ENCODE measurements around the gene ADAMTS14. TPM values are rescaled to one million over a fixed set of nuclear protein-coding genes. Genes with fewer than 3 reads are reported as not detected.

ADAMTS14 gene
- total RNA-seq, 1 experiment from 2014 or later: 1.9 TPM

- H3K36me3 ChIP-seq (ENCODE audit: low read depth): no peaks in the 10 kb centered on the region
- BruUV-seq (replicated peaks): no TSS peak
- no peak for TF ChIP-seq EZH2 (IDR thresholded peaks at IDR 0.05; ENCODE audit: low read depth)
- TF ChIP-seq, protein P1, sequence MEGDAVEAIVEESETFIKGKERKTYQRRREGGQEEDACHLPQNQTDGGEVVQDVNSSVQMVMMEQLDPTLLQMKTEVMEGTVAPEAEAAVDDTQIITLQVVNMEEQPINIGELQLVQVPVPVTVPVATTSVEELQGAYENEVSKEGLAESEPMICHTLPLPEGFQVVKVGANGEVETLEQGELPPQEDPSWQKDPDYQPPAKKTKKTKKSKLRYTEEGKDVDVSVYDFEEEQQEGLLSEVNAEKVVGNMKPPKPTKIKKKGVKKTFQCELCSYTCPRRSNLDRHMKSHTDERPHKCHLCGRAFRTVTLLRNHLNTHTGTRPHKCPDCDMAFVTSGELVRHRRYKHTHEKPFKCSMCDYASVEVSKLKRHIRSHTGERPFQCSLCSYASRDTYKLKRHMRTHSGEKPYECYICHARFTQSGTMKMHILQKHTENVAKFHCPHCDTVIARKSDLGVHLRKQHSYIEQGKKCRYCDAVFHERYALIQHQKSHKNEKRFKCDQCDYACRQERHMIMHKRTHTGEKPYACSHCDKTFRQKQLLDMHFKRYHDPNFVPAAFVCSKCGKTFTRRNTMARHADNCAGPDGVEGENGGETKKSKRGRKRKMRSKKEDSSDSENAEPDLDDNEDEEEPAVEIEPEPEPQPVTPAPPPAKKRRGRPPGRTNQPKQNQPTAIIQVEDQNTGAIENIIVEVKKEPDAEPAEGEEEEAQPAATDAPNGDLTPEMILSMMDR (conservative IDR thresholded peaks at IDR 0.05): peak; percentile 84
- H4K20me1 ChIP-seq (ENCODE audit: insufficient read depth): no peaks in the 10 kb centered on the region
- H3F3A ChIP-seq (ENCODE audit: insufficient read depth, low read depth): no peaks in the 10 kb centered on the region
- H3K4me3 ChIP-seq: no peak overlapping the region
- H3K4me2 ChIP-seq: peak overlapping the region; percentile 27; the same call in 1 of the 2 replicates
- intact Hi-C loops (cut with micrococcal nuclease; ENCODE audit: unreplicated experiment): loop anchor here (1.0 to 5.0 kb wide), 5 partner anchors 87 to 298 kb away; partner anchors contain the start of gene ADAMTS14
- DNase-seq: peak; percentile 51 to 66
- peaks cover 19% of the 10 kb centered on the region for H3K4me1 ChIP-seq (replicated peaks; ENCODE audit: insufficient read depth)
- CTCF ChIA-PET: interaction anchor here (0.7 to 1.2 kb wide), 2 partner anchors 209 to 520 kb away, joined by 3 to 5 read pairs; no protein-coding TSS in a partner anchor
- no peaks in the 10 kb centered on the region for H3K9me2 ChIP-seq (ENCODE audit: insufficient read depth)
- H3K9me3 ChIP-seq (ENCODE audit: insufficient read depth, low read depth): no peaks in the 10 kb centered on the region
- H3K79me2 ChIP-seq (ENCODE audit: low read depth): no peaks in the 10 kb centered on the region
- H3K27me3 ChIP-seq (ENCODE audit: insufficient read depth, low read depth): no peaks in the 10 kb centered on the region
- peak overlapping the region; percentile 34; the same call in 1 of the 2 replicates for H2AFZ ChIP-seq
- POLR2A ChIA-PET (ENCODE audit: unreplicated experiment): interaction anchor here (0.6 kb wide), 1 partner anchor 14 kb away, joined by 4 read pairs; no protein-coding TSS in a partner anchor
- no peak overlapping the region for H3K27ac ChIP-seq
These were observed 86.6 kb downstream of the ADAMTS14 start for GRCh38 chr10:70758757-70759514.

- H3K27ac ChIP-seq: no peak overlapping the region
- no TSS peak for BruUV-seq (replicated peaks)
- peak overlapping the region; percentile 27; the same call in 1 of the 2 replicates for H3K4me2 ChIP-seq
- ChIA-PET POLR2A (ENCODE audit: unreplicated experiment) (no interaction called here), CTCF (interaction anchor here (0.6 to 1.2 kb wide), 4 partner anchors 50 to 544 kb away, joined by 3 to 10 read pairs (median 4); no protein-coding TSS in a partner anchor)
- no peaks in the 10 kb centered on the region for H4K20me1 ChIP-seq (ENCODE audit: insufficient read depth)
- no peaks in the 10 kb centered on the region for H3K27me3 ChIP-seq (ENCODE audit: insufficient read depth, low read depth)
- no peak for TF ChIP-seq EZH2 (IDR thresholded peaks at IDR 0.05; ENCODE audit: low read depth)
- TF ChIP-seq, protein P1 (conservative IDR thresholded peaks at IDR 0.05): no peak
- peak in 1 of 2 experiments; percentile 47 for DNase-seq
- peaks cover 19% of the 10 kb centered on the region for H3K4me1 ChIP-seq (replicated peaks; ENCODE audit: insufficient read depth)
- no peaks in the 10 kb centered on the region for H3K79me2 ChIP-seq (ENCODE audit: low read depth)
- H2AFZ ChIP-seq: peak overlapping the region; percentile 34; the same call in 1 of the 2 replicates
- no peaks in the 10 kb centered on the region for H3F3A ChIP-seq (ENCODE audit: insufficient read depth, low read depth)
- intact Hi-C loops (cut with micrococcal nuclease; ENCODE audit: unreplicated experiment): loop anchor here (1.0 to 5.0 kb wide), 5 partner anchors 87 to 298 kb away; partner anchors contain the start of gene ADAMTS14
- H3K4me3 ChIP-seq: no peak overlapping the region
- no peaks in the 10 kb centered on the region for H3K9me3 ChIP-seq (ENCODE audit: insufficient read depth, low read depth)
- no peaks in the 10 kb centered on the region for H3K36me3 ChIP-seq (ENCODE audit: low read depth)
- no peaks in the 10 kb centered on the region for H3K9me2 ChIP-seq (ENCODE audit: insufficient read depth)
These were observed 87.5 kb downstream of the ADAMTS14 start for GRCh38 chr10:70759781-70760180.

GRCh38 chr10:70760271-70760787, 88.0 kb downstream of the ADAMTS14 start:
- no peaks in the 10 kb centered on the region for H4K20me1 ChIP-seq (ENCODE audit: insufficient read depth)
- no peak overlapping the region for H2AFZ ChIP-seq
- no peak overlapping the region for H3K27ac ChIP-seq
- no peak overlapping the region for H3K4me3 ChIP-seq
- H3K79me2 ChIP-seq (ENCODE audit: low read depth): no peaks in the 10 kb centered on the region
- ChIA-PET POLR2A (ENCODE audit: unreplicated experiment) (no interaction called here), CTCF (interaction anchor here (0.6 to 1.4 kb wide), 4 partner anchors 117 to 543 kb away, joined by 3 to 10 read pairs (median 3); no protein-coding TSS in a partner anchor)
- H3K36me3 ChIP-seq (ENCODE audit: low read depth): no peaks in the 10 kb centered on the region
- no peaks in the 10 kb centered on the region for H3F3A ChIP-seq (ENCODE audit: insufficient read depth, low read depth)
- BruUV-seq (replicated peaks): no TSS peak
- no peaks in the 10 kb centered on the region for H3K27me3 ChIP-seq (ENCODE audit: insufficient read depth, low read depth)
- H3K4me1 ChIP-seq (replicated peaks; ENCODE audit: insufficient read depth): peaks cover 19% of the 10 kb centered on the region
- TF ChIP-seq, protein P1 (conservative IDR thresholded peaks at IDR 0.05): no peak
- TF ChIP-seq EZH2 (IDR thresholded peaks at IDR 0.05; ENCODE audit: low read depth): no peak
- intact Hi-C loops (cut with micrococcal nuclease; ENCODE audit: unreplicated experiment): no loop called here
- no peaks in the 10 kb centered on the region for H3K9me3 ChIP-seq (ENCODE audit: insufficient read depth, low read depth)
- no peaks in the 10 kb centered on the region for H3K9me2 ChIP-seq (ENCODE audit: insufficient read depth)
- no peak for DNase-seq
- no peak overlapping the region for H3K4me2 ChIP-seq
